PC-3 (cell line): ENCODE data around the gene C11orf86.

ENCODE experiments used
- EZH2 ChIP-seq: fragments of 300-600 bp; sonication (generic); IDR thresholded peaks from one replicate; pipeline ENCODE4 v1.6.1; 2017; ENCODE audit warnings: antibody characterized with exemption, mild to moderate bottlenecking, low read length; ENCODE audit not compliant: unreplicated experiment
- EZH2phosphoT487 ChIP-seq: fragments of 300-600 bp; sonication (generic); IDR thresholded peaks from 2 replicates; pipeline ENCODE4 v1.6.1; 2018; ENCODE audit warnings: mild to moderate bottlenecking, antibody characterized with exemption, low read length, borderline replicate concordance
- TF ChIP-seq, protein P1 (sequence below): fragments of 300-600 bp; sonication (generic); conservative IDR thresholded peaks from 2 replicates; pipeline ENCODE4 v1.5.1; 2017; ENCODE audit warnings: antibody characterized with exemption, low read depth, mild to moderate bottlenecking, low read length

GRCh38 chr11:67023957-67024353 lies 48.9 kb downstream of the C11orf86 start:
- TF ChIP-seq, protein P1, sequence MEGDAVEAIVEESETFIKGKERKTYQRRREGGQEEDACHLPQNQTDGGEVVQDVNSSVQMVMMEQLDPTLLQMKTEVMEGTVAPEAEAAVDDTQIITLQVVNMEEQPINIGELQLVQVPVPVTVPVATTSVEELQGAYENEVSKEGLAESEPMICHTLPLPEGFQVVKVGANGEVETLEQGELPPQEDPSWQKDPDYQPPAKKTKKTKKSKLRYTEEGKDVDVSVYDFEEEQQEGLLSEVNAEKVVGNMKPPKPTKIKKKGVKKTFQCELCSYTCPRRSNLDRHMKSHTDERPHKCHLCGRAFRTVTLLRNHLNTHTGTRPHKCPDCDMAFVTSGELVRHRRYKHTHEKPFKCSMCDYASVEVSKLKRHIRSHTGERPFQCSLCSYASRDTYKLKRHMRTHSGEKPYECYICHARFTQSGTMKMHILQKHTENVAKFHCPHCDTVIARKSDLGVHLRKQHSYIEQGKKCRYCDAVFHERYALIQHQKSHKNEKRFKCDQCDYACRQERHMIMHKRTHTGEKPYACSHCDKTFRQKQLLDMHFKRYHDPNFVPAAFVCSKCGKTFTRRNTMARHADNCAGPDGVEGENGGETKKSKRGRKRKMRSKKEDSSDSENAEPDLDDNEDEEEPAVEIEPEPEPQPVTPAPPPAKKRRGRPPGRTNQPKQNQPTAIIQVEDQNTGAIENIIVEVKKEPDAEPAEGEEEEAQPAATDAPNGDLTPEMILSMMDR: no peak
- TF ChIP-seq EZH2phosphoT487 (no peak), EZH2 (no peak)
